Suppressor macrophage treated with lipopolysaccharide for 4 hours (primary cell): ENCODE data around the gene SDCCAG8.

Source experiments
- DNase-seq: peaks from one replicate; pipeline ENCODE4 v3.0.0-alpha.2; 2020

Gene SDCCAG8

DNA sequence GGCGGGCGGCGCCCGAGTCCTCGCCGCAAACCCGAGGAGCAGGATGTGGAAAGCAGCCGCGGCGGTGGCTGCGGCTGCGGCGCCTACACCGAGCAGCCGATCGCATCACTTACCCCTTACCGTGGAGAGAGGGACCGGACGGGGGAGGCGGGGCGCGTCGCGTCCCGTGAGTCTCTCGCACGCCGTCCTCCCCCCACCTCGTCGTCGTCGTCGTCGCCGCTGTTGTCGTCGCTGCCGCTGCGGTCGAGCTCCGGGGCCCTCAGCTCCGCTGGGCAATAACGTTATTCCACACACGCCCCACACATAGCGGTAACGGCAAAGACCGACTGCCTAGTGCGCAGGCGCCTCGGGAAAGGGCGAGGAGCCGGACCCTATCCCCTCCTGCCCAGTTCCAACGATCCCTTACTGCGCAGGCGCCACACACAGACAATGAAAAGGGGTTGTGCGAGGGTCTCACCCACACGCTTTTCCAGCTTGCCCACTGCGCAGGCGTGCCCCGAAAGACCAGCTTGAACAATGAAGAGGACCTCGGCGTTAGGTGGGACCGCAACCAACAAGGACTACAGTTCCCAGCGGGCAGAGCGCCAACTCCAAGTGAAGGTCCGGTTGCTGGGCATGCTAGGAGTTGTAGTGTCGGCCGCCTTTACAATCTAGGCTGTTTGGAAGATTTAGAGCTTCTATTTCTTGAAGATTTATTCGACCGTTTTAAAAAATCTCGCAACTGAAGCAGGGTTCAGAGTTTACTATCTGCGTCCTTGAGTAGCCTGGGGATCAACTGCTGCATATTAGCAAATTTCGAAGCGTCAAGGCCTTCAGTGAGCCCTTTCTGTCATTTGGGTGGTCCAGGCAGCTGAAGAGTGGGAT is 682 bp upstream of the SDCCAG8 start, which contains the start of gene CEP170:
CEP170 (minus strand) TSS at position 355 of the 864 bp plus-strand sequence. CDS start 30,001 bp downstream, outside the sequence.
- peak; percentile 96 for DNase-seq

DNA sequence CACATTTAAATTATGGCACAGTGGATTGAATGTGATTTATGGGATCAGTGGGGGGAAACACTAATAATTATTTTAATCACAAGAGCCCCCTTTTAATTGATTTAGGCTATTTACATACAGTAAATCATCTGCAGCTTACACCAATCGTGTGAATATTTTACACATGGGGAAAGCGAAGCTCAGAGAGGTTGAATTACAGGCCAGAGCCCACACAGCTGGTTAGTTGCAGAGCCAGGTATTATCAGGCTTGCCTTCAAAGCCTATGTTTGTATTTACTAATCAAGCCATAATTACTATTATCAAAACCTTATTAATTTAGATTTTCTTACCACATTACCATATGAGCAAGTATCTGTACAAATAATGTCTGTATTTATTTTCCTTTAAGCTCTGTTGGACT is 749 bp downstream of the SDCCAG8 start:
- DNase-seq = no peak

DNA sequence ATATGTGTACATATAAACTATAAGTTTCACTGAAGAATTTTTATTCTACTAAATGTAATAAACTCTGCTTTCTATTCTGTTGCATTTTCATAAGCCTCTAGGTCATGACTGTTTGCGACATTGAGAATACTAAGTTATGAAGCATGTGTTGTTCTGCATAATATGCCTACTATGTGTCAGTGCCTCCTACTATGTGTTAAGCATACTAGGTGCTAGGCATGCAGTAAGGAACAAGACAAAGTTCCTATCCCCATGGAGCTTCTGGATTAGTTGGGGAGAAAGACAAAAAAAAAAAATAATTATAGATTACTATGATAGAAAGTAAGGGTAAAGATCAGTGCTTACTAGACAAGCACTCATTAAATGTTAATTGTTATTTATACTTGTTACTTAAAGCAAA is 1.3 kb downstream of the SDCCAG8 start:
- DNase-seq = no peak

DNA sequence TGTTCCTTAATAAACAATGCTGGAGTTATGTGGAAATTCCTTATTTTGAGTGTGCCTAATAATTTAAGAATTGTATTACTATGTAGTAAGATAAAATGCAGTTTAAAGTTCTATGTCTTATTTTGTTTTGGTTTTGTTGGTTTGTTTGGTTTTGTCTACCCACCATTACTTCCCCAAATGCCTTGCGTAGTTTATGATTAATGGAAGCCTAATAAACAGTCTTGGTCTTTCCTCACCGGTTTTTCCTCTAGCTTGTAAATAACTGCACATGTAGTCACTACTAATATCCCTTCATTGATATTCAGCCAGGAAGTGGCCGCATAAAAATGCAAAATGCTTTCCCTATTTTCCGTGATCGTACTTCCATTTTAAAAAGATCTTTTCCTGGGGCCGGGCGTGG is 2.9 kb downstream of the SDCCAG8 start:
- peak; percentile 50 for DNase-seq

DNA sequence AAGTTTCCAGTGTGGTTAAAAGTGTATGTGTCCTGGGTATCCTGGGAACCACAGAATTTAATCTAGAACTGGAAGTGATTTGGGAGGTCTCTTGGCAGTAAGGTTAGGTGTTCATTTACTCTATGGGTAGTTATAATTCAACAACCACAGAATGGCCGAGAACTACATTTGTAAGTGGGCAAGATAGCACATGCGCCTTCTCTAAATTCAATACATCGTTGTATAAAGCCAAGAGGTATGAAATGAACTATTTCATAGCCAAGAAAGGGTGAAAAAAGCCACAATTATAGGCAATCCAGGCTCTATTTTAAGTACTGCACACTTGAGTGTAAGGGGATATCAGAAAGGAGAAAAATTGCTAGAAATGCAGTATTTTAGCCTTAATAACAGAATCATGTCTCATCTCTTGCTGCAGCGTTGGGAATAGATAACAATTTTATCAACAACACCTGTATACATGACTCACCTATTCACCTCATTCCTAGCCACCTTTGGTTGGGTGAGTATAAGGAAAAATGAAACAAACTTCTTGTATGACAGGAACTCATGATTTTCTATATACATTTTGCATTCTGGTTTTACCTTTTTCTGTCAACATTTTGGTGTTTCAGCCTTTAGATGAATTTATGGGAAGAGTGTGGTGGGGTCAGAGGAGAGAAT is 4.5 kb downstream of the SDCCAG8 start:
- no peak for DNase-seq

DNA sequence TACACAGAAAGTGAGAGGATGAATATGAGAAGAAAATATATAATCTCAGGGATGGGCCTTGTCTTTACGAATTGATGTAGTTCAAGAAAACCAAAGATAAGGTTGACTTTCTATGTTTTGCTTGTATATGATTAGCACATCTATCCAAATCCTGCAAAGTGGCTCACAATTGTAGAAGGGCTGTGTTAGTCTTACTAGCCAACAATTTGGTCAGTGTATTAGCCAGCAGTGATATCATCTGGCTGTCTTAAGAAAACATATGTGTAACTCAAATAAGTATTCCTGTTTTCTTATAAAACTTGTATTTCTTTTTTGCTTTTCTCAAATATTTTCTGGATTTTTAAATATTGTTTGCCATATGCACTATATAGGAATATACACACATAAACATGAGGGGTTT is 5.5 kb downstream of the SDCCAG8 start:
- no peak for DNase-seq

DNA sequence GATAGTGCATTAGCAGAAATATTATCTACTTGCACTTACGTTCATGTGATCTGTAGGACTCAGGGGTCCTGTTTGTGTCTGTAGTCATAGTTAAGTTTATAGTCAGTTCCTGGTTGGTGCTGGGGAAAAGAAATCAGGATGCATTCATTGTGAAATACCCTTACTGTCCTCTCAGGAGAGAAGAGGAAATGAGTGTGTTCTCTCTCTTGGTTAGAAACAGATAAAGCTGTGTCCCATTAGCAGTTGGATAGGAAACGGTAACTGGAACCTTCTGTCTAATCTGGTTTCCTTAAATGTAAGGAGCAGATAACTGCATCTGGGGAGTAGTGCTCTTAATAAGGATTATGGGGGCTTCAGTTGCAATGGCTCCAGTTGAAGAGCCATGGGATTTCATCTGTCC is 8.9 kb downstream of the SDCCAG8 start:
- peak; percentile 79 for DNase-seq

DNA sequence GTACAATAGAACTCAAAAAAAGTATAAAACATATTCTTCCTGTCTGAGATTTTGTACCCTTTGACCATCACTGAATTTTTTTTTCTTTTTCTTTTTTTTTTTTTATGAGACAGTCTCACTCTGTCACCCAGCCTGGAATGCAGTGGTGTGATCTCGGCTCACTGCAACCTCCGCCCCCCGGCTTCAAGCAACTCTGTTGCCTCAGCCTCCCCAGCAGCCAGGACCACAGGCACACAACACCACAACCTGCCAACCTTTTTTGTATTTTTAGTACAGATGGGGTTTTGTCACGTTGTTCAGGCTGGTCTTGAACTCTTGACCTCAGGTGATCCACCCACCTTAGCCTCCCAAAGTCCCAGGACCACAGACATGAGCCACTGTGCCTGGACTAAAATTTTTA is 10.4 kb downstream of the SDCCAG8 start:
- DNase-seq = no peak

DNA sequence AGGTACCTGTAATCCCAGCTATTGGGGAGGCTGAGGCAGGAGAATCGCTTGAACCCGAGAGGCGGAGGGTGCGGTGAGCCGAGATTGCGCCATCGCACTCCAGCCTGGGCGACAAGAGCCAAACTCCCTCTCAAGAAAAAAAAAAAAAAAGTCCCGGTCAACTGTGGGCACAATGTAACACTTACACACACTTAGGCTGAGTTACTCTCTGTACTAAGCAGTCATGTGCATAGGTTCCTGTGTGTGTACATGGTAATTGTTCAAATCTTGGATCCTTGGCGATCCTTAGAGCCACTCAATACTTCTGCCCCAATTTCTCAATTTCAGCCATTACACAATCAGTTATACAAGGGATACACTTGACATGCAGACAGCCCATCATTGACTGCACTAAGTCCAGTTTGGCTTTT is 11.6 kb downstream of the SDCCAG8 start:
- peak; percentile 71 for DNase-seq

DNA sequence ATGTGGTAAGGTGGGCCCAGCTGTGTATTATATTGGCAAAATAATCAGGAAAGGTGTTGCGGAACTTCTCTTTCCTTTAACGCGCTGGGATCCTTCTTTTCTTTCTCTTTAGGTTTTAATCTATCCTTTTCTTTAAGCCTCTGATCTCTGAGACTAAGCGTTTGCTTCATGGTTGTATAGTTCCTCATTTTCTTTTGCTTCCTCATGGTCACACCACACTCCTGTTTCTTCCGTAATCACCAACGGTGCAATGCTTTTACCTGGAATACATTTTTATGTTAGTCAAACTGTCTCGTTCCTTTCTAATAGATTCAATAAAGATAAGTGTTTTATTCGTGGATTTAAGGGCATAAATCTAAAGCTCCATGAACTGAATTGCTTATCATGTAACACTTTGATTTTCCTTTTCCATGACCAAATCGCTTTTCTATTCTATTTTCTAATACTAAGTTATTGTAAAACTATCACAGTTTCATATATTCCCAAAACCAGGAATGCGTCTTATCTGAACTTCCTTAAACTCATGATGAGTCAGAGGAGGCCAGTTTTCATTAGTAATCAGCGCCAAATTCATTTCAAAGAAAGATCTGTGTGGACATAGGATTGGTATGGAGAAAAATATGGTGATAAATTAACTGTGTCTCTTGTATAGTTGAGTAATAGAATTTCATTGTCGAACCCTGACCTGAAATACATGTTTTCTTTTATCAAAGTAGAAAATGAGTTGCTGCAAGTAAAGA is 12.2 kb downstream of the SDCCAG8 start:
- peak; percentile 66 for DNase-seq

DNA sequence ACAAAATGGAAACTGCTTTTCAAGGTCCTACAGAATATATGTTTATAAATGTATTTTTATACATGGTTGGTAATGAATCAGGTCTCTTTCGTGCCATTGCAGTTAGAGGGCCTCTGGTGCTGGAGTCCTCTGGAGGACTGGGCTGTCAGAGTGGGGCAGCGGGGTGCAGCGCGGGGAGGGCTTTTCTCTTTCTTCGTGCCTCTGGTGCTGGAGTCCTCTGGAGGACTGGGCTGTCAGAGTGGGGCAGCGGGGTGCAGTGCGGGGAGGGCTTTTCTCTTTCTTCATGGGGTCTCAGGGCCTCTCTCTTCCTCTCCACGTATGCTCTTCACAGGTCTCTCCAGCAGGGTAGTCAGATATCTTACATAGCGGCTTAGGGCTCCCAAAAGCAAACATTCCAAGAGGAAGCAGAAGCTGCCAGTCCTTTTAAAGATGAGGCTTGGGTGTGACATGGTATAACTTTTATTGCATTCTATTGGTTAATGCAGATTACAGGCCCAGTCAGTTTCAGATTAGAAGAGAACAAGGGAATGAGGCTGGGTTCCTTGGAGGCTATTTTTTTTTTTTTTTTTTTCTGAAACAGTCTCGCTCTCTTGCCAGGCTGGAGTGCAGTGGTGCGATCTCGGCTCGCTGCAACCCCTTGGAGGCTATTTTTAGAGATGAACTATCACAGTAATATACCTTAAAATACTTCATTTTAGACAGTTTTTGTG is 13.1 kb downstream of the SDCCAG8 start:
- DNase-seq = no peak

DNA sequence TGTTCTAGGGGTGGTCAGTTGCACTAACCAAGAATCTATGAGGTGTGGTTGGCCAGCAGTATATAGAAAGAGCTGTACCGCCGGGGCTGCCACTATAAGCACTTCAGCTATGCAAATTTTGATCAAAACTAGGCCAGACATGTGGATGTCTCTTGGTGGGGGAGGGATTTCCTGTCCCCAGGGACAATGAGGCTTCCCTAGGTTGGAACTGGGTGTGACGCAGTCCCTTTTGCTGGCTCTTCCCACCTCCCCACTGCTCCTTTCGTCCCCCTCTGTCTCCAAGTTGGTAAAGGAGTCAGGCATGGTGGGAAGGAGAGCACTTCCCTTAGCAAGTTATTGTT is 13.6 kb downstream of the SDCCAG8 start:
- DNase-seq = no peak

DNA sequence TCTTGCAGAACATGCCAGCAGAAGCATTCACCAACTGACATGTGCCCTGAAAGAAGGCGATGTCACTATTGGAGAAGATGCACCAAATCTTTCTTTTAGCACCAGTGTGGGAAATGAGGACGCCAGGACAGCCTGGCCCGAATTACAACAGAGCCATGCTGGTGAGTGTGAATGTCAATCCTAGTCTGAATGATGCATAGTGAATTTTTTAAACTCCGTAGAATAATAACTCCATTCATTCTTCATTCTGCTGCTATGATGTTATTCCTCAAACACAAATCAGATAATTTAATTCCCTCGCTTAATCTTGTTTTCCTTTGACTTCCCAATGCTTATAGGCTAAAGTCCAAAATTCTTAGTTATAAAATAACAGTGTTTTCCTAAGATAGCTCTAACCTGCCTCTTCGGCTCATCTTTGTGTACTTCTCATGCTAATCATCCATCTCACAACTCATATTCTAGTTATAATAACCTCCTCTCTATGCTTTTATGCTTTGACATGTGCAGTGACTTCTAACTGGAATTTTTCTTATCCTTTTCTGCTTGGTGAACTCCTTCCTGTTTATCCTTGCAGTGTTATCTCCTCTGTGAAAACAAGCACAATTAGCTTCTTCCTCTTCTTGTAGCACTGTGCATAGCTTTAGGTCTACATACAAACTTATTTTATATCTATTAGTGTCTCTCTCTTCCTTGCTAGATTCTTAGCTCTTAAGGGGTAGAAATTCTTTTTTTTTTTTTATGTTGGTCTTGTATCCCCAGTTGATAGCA is 14.4 kb downstream of the SDCCAG8 start:
- DNase-seq = no peak

DNA sequence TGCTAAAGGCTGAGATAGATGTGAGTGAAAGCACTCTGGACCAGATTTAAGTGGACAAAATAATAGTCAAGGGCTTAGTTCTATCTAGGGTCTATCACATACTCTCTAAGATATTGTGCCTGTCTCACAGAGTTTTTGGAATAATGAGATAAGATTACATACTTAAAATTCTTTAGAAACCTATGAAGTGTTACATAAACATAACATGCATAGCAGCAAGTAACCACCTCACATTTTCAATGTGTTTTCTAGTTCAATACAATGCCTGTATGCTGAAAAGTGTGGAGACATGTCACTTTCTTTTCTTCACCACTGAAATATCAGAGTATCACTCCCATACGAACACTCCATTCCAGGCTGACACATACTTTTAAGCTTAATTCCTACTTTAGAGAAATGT is 16.2 kb downstream of the SDCCAG8 start:
- DNase-seq = no peak

DNA sequence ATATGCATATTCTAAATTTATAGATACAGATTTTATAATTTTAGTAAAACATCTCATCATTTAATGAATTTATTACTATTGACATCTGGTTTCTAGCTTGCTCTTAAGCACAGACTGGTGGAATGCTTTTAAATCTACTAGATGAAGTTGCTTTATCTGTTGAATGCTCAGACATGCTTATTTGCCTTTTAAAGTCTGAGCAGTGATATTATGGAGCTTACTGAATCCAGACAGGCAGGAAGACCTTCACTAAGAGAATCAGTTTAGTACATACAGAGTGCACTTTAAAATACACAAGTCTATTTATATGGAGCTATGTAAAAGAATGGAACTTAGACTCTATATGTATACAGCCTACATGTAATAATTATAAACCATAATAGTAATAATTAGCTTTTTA is 16.6 kb downstream of the SDCCAG8 start:
- no peak for DNase-seq

DNA sequence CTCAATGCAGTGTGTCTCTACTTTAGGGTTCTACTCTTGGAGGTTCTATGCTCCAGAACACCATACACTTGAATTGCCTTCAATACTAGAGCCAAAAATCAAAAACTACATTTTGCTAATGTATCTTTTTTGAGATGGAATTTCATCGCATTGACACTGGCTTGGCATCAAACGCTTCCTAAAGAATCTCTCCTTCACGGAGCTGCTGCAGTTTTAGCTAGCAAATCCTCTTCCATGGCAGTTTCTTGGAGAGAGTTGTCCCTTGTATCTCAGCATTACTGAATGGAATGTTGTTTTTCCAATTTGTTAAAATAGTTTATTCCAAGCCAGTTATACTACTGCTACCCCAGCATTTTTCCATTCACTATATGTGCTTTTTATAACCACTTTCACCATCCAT is 17.7 kb downstream of the SDCCAG8 start:
- DNase-seq = no peak

DNA sequence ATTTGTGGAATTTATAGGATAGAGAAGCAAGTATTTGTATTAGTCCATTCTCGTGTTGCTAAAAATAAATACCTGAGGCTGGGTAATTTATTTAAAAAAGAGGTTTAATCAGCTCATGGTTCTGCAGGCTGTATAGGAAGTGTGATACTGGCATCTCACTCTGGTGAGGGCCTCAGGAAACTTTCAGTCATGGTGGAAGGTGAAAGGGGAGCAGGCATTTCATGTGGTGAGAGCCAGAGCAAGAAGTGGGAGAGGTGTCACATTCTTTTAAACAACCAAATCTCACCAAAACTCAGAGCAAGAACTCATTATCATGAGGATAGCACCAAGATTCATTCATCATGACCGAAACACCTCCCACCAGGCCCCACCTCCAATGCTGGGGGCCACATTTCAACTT is 18.1 kb downstream of the SDCCAG8 start:
- DNase-seq = no peak

DNA sequence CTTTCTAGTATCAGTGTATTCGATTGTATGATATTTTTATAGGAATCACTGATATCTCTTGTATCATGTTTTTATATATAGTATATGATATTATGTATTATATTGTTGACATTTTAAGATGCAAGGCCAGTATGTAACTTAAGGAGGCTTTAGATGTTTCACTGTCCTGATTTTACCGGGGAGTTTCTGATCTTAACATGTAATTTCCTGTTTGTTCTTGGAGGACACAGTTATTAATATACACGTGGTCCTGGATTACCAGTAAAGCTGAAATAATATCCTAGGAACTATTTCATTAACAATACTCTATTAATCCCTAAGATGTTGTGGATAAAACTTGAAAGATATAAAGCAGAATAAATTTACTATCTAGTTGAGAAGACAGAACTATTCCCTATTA is 19.5 kb downstream of the SDCCAG8 start:
- DNase-seq = no peak

DNA sequence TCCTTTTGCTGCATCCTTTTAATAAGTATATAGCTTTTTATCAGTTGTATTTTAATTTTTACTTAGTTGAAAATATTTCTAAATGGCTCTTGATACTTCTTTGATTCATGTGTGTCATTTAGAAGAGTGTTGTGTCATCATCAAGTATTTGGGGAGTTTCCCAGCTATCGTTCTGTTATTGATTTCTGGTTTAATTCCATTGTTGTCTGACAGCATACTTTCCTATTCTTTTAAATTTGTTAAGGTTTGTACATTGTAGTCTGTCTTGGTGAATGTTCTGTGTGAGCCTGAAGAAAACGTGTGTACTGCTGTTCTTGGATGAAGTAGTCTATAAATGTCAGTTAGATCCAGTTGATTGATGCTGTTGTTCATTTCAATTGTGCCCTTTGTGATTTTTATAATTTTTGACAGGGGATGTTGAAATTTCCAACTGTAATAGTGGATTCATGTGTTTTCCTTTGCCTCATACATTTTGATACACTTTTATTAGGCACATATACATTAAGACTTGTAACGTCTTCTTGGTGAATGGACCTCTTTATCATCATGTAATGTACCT is 24.8 kb downstream of the SDCCAG8 start:
- DNase-seq = no peak

DNA sequence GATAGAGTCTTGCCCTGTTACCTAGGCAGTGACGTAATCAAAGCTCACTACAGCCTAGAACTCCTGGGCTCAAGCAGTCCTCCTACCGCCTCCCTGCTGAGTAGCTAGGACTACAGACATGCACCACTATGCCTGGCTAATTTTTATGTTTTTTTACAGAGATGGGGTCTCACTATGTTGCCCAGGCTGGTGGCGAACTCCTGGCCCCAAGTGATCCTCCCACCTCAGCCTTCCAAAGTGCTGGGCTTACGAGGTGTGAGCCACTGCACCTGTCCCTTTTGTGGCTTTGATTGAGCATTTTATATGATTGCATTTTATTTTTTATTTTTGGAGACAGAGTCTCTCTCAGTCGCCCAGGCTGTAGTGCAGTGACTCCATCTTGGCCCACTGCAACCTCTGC is 25.8 kb downstream of the SDCCAG8 start:
- DNase-seq = no peak

DNA sequence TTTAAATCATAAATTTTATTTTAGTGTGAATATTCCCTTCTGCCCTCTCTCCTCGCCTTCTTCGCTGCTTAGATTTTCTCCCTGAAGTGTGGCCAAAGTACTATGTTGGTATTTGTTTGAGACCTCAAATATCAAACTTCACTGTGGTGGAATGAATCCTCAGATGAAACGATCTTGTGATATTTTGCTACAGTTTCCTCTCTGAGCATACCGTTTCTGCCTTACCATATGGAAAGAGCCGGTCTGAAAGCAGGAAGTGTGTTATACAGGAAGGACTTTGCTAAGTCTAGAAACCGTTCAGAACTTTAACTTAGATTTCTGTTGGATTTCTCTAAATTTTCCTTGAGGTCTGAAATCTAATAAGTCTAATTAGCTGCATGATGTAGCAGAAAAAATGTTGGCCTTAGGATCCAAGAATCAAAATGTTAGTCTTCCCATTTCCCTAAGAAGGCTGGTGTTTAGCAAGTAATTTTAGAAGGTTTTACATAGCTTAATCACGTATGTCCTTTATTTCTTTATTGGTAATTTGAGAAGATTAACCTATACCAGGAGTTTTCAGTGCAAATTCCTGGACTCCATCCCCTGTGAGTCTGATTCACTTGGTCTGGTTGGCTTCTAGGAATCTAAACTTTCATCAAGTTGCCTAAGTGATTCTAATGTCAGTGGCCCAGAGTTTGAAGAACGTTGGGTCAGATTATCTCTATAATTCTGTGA is 30.7 kb downstream of the SDCCAG8 start:
- peak; percentile 58 for DNase-seq
